ENCODE data around the gene ZMYND10.

GRCh38 chr3:50323092-50323600 is 22.4 kb downstream of the ZMYND10 start:
- TF ChIP-seq CTCF (IDR thresholded peaks at IDR 0.05; ENCODE audit: insufficient read depth, low read depth, low read length), result no peak
- no peak for TF ChIP-seq EZH2 (IDR thresholded peaks at IDR 0.05; ENCODE audit: insufficient read depth, low read length)

Measured in astrocyte (in vitro differentiated cells and primary cell).